22Rv1 (cell line): ENCODE results near the gene GNG12.

ENCODE experiments used
- H3K27ac ChIP-seq: fragments of 450-650 bp; 2 replicates; pipeline ENCODE4 v1.5.1; 2017
- CTCF ChIP-seq: fragments of 450-650 bp; IDR thresholded peaks from 2 replicates; pipeline ENCODE4 v1.5.1; 2017; ENCODE audit warnings: mild to moderate bottlenecking
- ZFX ChIP-seq: fragments of 450-650 bp; IDR thresholded peaks from 2 replicates; pipeline ENCODE4 v1.6.1; 2017; ENCODE audit warnings: antibody characterized with exemption, borderline replicate concordance

GNG12 gene

GRCh38 chr1:67788238-67788790, 45.0 kb downstream of the GNG12 start:
- no peak overlapping the region for H3K27ac ChIP-seq
- TF ChIP-seq ZFX: no peak

GRCh38 chr1:67787746-67788145, 45.5 kb downstream of the GNG12 start:
- H3K27ac ChIP-seq: no peak overlapping the region
- TF ChIP-seq CTCF (no peak), ZFX (no peak)

GRCh38 chr1:67785847-67786753, 47.2 kb downstream of the GNG12 start:
- H3K27ac ChIP-seq: no peak overlapping the region
- no peak for TF ChIP-seq ZFX
- no peak for TF ChIP-seq CTCF

GRCh38 chr1:67784545-67785186, 48.6 kb downstream of the GNG12 start:
- no peak for TF ChIP-seq ZFX
- no peak for TF ChIP-seq CTCF
- H3K27ac ChIP-seq: no peak overlapping the region

GRCh38 chr1:67780637-67781036, 52.6 kb downstream of the GNG12 start:
- H3K27ac ChIP-seq: no peak overlapping the region
- TF ChIP-seq CTCF: no peak
- TF ChIP-seq ZFX: no peak

GRCh38 chr1:67777440-67777839, 55.8 kb downstream of the GNG12 start:
- TF ChIP-seq CTCF: no peak
- TF ChIP-seq ZFX: no peak
- H3K27ac ChIP-seq: no peak overlapping the region

GRCh38 chr1:67777016-67777415, 56.3 kb downstream of the GNG12 start:
- H3K27ac ChIP-seq: no peak overlapping the region

More at GRCh38 chr1:67777016-67777415, 56.3 kb downstream of the GNG12 start:
- no peak for TF ChIP-seq ZFX
- TF ChIP-seq CTCF: no peak
